ENCODE data around the gene SPOCK2. TPM values are rescaled to one million over a fixed set of nuclear protein-coding genes. Genes with fewer than 3 reads are reported as not detected.

The SPOCK2 gene
- total and polyA plus RNA-seq, 2 of the 13 experiments (the other 11 are each of a cell fraction or from before 2014, with no cell fraction given), result 8.6 to 30.6 TPM

DNA sequence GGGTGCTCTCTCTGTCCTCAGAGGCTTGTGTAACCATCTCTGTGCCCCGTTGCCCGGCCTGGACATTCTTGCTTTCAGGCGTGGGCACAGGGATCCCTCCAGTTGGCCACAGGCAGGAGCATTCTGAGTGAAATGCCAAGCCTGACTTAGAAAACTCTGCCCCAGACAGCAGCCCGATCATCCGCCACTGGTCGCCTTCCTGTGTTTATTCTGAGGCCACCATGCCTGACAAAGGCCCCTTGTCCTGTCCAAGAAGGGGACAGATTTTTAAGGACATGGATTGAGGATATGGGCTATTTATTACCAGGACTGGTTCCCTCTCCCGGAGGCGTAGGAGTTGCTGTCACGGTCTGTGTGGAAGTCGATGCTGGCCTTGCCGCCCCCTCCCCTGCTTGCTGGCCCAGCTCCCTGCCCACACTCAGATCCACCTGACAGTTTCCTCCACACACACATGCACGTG, 54.3 kb downstream of the SPOCK2 start (continued):
- TF ChIP-seq POLR2G (IDR thresholded peaks at IDR 0.05; ENCODE audit: low read depth, low read length) (peak; percentile 51), ZNF256 (CRISPR knock-in tag; conservative IDR thresholded peaks at IDR 0.05) (no peak), MED1 (CRISPR knock-in tag; IDR thresholded peaks at IDR 0.05) (no peak), HMG20B (CRISPR knock-in tag; conservative IDR thresholded peaks at IDR 0.05) (0 out of 2 replicates have a peak, but pooled peaks have one; percentile 47), ZNF264 (CRISPR knock-in tag; IDR thresholded peaks at IDR 0.05) (no peak), AGO2 (optimal IDR thresholded peaks at IDR 0.05; ENCODE audit: low read depth, low read length) (peak; percentile 34), ZBTB8A (CRISPR knock-in tag; IDR thresholded peaks at IDR 0.05; ENCODE audit: borderline replicate concordance, low read depth) (no peak), TP53 (CRISPR knock-in tag; conservative IDR thresholded peaks at IDR 0.05) (no peak), CHCHD3 (CRISPR knock-in tag; IDR thresholded peaks at IDR 0.05) (no peak), ZNF772 (CRISPR knock-in tag; IDR thresholded peaks at IDR 0.05) (no peak), SMAD3 (CRISPR knock-in tag; IDR thresholded peaks at IDR 0.05) (no peak), CEBPB (IDR thresholded peaks at IDR 0.05; ENCODE audit: borderline replicate concordance, low read depth, low read length) (no peak), ZNF616 (CRISPR knock-in tag; IDR thresholded peaks at IDR 0.05; ENCODE audit: low read depth) (no peak), ELF1 (CRISPR knock-in tag; IDR thresholded peaks at IDR 0.05) (no peak), ZNF720 (CRISPR knock-in tag; IDR thresholded peaks at IDR 0.05) (no peak), ZSCAN29 (CRISPR knock-in tag; conservative IDR thresholded peaks at IDR 0.05) (no peak), RAD21 (CRISPR knock-in tag; IDR thresholded peaks at IDR 0.05) (no peak), ZZZ3 (CRISPR knock-in tag; IDR thresholded peaks at IDR 0.05; ENCODE audit: borderline replicate concordance) (no peak), SUZ12 (IDR thresholded peaks at IDR 0.05; ENCODE audit: low read depth, low read length) (no peak), ZFP62 (CRISPR knock-in tag; IDR thresholded peaks at IDR 0.05) (no peak)
- TF ChIP-seq, protein P1, sequence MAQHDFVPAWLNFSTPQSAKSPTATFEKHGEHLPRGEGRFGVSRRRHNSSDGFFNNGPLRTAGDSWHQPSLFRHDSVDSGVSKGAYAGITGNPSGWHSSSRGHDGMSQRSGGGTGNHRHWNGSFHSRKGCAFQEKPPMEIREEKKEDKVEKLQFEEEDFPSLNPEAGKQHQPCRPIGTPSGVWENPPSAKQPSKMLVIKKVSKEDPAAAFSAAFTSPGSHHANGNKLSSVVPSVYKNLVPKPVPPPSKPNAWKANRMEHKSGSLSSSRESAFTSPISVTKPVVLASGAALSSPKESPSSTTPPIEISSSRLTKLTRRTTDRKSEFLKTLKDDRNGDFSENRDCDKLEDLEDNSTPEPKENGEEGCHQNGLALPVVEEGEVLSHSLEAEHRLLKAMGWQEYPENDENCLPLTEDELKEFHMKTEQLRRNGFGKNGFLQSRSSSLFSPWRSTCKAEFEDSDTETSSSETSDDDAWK (CRISPR knock-in tag; IDR thresholded peaks at IDR 0.05), result no peak
- TF ChIP-seq, protein P2, sequence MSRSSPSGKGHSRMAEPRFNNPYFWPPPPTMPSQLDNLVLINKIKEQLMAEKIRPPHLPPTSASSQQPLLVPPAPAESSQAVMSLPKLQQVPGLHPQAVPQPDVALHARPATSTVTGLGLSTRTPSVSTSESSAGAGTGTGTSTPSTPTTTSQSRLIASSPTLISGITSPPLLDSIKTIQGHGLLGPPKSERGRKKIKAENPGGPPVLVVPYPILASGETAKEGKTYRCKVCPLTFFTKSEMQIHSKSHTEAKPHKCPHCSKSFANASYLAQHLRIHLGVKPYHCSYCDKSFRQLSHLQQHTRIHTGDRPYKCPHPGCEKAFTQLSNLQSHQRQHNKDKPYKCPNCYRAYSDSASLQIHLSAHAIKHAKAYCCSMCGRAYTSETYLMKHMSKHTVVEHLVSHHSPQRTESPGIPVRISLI (CRISPR knock-in tag; IDR thresholded peaks at IDR 0.05; ENCODE audit: borderline replicate concordance), result no peak
- TF ChIP-seq, protein P3, sequence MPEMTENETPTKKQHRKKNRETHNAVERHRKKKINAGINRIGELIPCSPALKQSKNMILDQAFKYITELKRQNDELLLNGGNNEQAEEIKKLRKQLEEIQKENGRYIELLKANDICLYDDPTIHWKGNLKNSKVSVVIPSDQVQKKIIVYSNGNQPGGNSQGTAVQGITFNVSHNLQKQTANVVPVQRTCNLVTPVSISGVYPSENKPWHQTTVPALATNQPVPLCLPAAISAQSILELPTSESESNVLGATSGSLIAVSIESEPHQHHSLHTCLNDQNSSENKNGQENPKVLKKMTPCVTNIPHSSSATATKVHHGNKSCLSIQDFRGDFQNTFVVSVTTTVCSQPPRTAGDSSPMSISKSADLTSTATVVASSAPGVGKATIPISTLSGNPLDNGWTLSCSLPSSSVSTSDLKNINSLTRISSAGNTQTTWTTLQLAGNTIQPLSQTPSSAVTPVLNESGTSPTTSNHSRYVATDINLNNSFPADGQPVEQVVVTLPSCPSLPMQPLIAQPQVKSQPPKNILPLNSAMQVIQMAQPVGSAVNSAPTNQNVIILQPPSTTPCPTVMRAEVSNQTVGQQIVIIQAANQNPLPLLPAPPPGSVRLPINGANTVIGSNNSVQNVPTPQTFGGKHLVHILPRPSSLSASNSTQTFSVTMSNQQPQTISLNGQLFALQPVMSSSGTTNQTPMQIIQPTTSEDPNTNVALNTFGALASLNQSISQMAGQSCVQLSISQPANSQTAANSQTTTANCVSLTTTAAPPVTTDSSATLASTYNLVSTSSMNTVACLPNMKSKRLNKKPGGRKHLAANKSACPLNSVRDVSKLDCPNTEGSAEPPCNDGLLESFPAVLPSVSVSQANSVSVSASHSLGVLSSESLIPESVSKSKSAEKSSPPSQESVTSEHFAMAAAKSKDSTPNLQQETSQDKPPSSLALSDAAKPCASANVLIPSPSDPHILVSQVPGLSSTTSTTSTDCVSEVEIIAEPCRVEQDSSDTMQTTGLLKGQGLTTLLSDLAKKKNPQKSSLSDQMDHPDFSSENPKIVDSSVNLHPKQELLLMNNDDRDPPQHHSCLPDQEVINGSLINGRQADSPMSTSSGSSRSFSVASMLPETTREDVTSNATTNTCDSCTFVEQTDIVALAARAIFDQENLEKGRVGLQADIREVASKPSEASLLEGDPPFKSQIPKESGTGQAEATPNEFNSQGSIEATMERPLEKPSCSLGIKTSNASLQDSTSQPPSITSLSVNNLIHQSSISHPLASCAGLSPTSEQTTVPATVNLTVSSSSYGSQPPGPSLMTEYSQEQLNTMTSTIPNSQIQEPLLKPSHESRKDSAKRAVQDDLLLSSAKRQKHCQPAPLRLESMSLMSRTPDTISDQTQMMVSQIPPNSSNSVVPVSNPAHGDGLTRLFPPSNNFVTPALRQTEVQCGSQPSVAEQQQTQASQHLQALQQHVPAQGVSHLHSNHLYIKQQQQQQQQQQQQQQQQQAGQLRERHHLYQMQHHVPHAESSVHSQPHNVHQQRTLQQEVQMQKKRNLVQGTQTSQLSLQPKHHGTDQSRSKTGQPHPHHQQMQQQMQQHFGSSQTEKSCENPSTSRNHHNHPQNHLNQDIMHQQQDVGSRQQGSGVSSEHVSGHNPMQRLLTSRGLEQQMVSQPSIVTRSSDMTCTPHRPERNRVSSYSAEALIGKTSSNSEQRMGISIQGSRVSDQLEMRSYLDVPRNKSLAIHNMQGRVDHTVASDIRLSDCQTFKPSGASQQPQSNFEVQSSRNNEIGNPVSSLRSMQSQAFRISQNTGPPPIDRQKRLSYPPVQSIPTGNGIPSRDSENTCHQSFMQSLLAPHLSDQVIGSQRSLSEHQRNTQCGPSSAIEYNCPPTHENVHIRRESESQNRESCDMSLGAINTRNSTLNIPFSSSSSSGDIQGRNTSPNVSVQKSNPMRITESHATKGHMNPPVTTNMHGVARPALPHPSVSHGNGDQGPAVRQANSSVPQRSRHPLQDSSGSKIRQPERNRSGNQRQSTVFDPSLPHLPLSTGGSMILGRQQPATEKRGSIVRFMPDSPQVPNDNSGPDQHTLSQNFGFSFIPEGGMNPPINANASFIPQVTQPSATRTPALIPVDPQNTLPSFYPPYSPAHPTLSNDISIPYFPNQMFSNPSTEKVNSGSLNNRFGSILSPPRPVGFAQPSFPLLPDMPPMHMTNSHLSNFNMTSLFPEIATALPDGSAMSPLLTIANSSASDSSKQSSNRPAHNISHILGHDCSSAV (CRISPR knock-in tag; IDR thresholded peaks at IDR 0.05; ENCODE audit: borderline replicate concordance), result no peak

Data from HepG2 (cell line).